Stimulated activated CD4-positive, alpha-beta T cell treated with anti-CD3 and anti-CD28 coated beads, Interleukin-2, amount 100 ng/mL, for 24 hours (primary cell): ENCODE results near the gene SLCO2A1.
"Not testable (repeated sequence)": the region's sequence is repeated elsewhere in the genome, so short reads cannot be mapped to it uniquely, and the experiment has no call there.

Experiments used
- DNase-seq, 2 donors: peaks; one replicate each; pipeline ENCODE4 v3.0.0-alpha.2; 2020

Gene SLCO2A1

DNA sequence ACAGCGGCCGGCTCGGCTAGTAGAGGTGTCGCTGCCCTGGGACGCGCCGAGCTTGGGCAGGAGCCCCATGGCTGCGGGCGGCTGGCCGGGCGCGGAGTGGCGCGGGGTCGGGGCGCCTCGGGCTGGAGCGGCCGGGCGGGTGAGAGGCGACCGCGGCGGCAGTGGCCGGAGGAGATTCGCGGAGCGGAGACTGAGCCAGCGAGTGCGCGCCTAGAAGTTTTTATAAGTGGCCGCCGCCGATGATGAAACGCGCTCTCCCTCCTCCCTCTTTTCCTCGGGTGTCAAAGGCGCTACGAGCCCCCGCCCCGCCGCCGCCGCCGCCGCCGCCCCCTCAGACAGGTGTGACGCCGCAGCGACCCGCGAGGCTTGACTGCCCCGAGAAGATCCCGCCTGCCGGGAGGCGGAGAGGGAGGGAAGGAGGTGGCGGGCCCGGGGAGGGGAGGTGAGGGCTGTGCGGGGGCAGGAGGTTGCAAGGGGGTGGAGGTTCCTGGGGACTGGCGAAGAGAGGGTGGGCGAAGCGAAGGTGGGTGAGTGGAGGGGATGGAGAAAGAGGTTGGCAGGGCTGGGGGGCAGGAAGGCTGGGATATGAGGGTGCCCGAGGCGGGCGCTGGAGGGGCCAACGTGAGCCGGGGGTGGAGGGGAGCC is at the start of gene SLCO2A1:
Gene SLCO2A1, minus strand, starts transcription at position 192 of the 645 bp plus-strand sequence. Its CDS starts 123 bp downstream, at position 69.
- DNase-seq: peak in 1 of 2 donors; percentile 30

GRCh38 chr3:134079111-134079547 is 49.4 kb upstream of the SLCO2A1 start:
- no peak for DNase-seq

GRCh38 chr3:134078169-134078831 is 48.6 kb upstream of the SLCO2A1 start:
- DNase-seq: no peak

DNA sequence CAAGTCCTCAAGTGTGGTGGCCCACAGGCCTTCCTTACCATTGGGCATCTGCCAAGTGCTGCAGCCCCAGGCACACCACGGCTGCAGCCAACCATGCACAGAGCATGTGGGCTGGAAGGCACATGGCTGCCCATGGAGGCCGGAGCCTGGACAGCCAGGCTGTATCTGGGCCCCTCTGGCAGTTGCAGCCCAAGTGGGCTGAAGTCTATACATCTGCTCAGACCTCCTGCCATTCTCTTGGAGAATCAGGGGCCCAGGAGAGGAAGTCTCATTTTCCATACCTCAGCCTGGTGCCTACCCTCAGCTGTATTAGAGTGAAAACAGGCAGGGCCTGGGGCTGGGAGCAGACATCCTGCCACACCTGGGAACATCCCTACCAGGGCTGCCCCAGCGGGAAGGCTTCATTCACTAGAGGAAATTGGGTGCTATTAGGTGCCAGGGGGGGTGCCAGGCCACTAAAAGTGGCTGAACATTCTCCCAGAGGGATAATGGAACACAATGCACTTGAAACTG is 48.0 kb upstream of the SLCO2A1 start:
- peak in 1 of 2 donors; percentile 10 for DNase-seq

DNA sequence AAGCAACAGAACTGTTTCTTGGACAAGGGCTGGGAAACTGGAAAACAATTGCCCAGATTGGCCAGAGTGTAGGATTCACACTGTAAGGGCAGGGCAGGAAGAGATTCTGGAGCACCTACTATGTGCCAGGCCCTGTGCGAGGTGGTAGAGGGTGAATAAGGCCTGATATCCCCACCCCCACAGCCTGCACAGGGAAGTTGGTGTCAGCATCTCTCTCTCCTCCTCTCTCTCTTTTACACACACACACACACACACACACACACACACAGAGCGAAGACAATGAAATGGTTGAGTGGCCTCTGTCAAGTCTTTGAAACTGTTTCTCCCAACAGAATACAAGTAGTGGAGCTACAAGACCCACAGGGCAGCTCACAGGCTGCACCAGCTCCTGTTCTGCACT is 47.1 kb upstream of the SLCO2A1 start:
- no peak for DNase-seq

GRCh38 chr3:134075846-134076245 is 46.1 kb upstream of the SLCO2A1 start:
- DNase-seq: no peak

GRCh38 chr3:134075568-134075825 is 45.8 kb upstream of the SLCO2A1 start:
- DNase-seq: no peak

DNA sequence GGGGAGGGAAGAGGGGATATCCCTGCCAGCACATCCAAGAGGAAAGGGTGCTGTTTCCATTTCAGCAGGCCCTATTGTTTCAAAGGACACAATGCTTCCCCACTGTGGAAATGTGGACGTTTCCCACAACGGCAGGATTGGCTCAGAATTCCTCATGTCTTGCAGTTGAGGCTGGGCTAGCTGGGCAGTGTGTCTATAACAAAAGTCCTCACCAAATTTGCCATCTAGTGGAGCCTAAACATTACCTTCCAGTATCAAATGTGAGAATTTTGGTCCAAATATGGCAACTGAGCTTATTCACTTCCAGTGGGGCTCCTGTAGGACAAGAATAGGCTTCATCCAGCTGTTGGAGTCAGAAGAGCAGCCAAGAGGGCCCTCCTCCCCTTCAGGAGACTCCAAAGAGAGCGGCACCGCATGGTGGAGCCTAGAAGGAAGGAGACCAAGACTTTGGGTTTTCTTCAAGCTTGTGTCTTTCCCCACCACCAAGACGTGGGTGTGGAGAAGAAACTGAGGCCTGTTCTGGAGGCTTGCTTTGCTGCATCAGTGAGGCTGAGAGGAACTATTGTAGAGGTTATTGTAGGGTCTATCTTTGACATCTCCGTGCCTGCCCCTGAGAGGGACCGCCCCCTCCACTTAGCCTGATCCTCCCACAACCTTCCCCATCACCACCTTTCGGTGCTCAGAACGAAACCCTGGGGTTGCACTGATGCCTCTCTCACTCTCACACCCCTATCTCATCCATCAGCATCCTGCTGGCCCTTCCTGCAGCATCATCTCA is 45.3 kb upstream of the SLCO2A1 start:
- no peak for DNase-seq

GRCh38 chr3:134074001-134074789 is 44.5 kb upstream of the SLCO2A1 start:
- no peak for DNase-seq

DNA sequence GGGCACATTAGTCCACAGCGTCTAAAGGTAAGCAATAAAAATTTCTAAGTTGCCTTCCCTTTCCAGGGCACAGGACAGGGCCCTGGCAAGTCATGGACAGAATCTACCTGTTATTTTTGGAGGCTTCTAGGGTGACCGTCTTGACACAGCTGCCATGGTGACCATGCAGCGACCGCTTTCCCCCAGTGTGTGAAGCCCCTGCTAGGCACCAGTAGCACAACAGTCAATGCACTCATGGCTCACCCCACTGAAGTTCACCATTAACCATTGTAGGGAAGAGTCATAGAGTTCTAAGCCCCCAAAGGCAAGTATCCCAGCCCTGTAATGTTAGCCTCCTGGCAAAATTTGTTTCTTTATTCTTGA is 43.8 kb upstream of the SLCO2A1 start:
- peak in 1 of 2 donors; percentile 6 for DNase-seq

- DNase-seq: peak in 1 of 2 donors; percentile 6
Measured at GRCh38 chr3:134072881-134073582, 43.3 kb upstream of the SLCO2A1 start.

DNA sequence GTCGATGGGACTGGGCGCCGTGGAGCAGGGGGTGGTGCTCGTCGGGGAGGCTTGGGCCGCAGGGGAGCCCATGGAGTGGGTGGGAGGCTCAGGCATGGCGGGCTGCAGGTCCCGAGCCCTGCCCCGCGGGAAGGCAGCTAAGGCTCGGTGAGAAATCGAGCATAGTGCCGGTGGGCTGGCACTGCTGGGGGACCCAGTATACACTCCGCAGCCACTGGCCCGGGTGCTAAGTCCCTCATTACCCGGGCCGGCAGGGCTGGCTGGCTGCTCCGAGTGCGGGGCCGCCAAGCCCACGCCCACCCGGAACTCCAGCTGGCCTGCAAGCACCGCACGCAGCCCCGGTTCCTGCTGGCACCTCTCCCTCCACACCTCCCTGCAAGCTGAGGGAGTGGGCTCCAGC is 40.6 kb upstream of the SLCO2A1 start:
- DNase-seq: not testable (repeated sequence)

- DNase-seq: no peak
Measured at GRCh38 chr3:134068429-134068828, 38.7 kb upstream of the SLCO2A1 start.

DNA sequence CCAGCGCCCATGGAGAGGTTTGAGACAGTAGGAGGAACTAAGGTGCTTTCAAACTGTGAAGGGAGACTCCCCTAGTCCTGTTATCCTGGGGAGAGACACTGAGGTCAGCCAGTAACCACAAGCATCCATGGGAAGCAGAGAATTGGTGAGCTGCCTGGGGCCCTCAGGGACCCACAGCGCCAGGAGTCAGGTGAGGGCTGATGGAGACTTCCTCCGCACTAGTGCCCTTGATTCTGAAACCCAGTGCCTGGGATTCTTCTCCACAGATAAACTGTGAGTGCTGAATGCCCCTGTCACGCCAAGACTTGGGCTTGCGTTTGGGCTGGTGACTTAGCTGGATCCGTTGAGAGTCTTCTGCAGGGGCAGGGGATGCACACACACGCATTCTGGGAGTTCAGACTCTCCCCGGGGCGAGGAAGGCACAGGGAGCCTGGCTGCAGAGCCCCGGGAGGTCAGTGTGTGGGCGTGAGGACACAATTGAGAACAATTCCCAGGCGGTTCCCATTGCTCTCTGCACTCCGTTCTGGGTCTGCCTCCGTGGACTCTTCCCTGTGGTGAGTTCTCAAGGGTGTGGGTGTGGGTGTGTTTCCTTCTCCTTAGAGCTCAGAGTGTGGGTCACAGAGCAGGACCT is 37.9 kb upstream of the SLCO2A1 start:
- peak in 1 of 2 donors; percentile 3 for DNase-seq

GRCh38 chr3:134066651-134067530 is 37.2 kb upstream of the SLCO2A1 start:
- no peak for DNase-seq

- DNase-seq: no peak
Measured at GRCh38 chr3:134066158-134066541, 36.4 kb upstream of the SLCO2A1 start.

GRCh38 chr3:134065252-134066157 is 35.8 kb upstream of the SLCO2A1 start:
- DNase-seq: no peak

DNA sequence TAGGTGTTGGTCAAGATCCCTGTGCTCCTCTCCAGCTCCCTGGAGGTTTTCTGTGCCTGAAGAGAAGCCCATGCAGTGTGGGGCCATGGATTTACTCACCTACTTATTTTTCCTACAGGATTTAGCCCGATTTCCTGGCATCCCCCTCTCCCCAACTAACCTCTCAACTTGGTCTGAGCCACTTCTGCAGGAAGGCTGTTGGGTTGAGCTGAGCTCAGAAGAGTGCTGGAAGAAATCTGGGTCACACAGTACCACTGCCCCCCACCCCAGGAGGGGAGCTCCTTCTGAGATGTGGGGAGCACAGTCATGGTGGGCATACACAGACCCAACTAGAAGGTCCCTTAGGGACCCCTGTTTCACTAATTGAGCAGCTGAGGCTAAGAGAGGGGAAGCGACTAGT is 34.4 kb upstream of the SLCO2A1 start:
- DNase-seq: no peak

- no peak for DNase-seq
Measured at GRCh38 chr3:134061401-134061800, 31.7 kb upstream of the SLCO2A1 start.
